GM19193 (cell line): ENCODE data around the gene SCLY.

Experiments used
- POLR2A ChIP-seq: IDR thresholded peaks from 4 replicates; pipeline ENCODE4 v1.6.1; 2011; ENCODE audit not compliant: insufficient read depth, insufficient read length; ENCODE audit errors: extremely low read depth

SCLY gene

DNA sequence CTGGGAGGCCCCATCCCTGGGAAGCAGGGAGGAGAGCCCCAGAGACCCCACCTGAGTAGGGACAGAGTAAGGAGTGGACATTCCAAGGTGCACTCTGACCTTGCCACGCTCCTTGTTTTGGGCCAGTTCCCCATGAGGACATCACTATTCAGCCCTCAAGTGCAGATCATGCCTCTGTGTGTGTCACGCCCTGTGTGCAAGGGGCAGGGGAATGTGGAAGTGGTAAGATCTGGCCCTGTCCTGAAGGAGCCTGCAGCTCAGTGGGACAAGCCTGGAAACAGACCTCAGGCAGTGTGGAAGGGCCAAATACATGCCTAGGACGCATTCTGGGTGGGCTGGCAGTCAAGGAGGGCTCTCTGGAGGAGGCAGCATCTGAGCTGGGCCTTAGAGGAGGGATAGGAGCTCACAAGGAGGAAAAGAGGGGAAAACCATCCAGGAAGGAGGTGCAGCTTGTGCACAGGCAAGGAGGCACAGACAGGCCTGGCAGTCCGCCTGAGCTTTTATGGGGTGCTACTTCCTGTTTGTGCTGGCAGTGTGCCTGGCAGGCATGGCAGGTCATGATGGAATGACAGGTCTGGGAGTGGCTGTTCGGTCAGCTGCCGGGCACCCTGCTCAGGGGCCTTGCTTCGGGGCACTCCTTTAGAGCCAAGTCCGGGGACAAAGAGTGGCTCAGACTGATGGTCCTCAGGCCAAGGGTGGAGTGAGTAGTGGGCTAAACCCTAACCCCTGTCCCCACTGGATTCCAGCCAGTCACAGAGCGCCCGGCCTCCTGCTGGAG is 80.9 kb downstream of the SCLY start:
- no peak for TF ChIP-seq POLR2A

DNA sequence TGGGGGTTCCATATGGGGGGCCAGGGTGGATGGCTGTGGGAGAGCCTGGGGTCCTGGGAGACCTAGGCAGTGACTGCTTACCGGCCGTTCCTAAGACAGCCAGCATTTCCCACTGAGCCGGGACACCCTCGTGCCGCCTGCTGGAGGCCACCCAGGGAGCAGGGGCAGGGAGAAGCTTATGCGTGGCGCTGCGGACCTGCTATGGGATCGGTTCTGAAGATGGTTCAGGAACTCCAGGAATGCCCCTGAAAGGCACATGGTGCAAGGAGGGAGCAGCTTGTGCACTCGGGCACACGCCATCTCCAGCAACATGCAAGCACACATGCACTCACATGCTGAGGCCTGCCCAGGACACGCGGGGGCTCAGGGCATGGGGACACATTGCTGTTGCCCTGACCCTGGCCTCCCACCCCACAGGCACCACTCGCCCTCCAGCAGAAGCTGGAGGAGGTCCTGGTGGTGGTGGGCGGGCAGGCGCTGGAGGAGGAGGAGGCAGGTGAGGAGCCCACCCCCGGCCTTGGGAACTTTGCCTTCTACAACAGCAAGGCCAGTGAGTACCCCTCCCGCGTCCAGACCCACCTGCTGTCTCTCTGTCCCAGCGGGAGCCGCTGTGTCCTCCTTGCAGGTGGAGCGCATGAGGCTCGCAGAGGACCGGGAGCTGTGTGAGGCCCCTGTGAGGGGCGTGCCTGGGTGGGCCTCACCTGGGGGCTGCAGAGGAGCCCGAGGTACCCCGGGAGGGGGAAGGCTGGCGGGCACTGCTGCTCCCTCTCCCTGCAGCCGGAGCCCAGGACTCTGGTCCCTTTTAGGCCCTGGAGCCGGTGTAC is 81.8 kb downstream of the SCLY start:
- no peak for TF ChIP-seq POLR2A

DNA sequence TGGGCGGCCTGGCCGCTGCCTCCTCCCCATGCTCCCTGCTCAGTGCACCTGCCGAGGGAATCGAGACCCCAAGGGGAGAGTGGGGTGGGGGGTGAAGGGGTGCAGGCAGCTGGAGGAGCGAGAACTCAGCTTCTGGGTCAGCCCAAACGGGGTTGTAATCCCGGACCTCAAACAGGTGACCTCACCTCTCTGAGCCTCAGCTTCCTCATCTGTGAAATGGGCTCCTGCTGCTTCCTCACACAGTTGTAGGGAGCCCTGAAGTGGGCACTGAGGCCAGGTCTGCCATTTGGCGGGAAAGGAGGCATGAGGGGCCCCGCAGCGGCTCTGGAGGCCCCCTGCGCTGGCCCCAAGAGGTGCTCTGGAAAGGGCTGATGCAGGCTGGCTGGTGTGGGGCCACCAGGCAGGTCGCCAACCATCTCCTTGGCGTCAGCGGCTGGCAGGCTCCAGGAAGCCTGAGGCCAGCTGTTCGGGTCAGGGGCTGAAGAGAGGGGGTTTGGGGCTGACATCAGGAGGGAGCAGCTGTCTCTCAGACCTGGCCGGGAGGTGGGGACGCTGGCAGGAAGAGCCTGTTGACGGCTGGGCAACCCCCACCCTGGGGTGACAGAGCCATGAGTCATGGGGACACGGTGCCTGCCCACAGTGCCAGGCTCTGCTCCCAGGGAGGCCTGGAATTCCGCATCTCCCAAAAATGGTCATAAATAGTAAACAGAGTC is 82.6 kb downstream of the SCLY start:
- TF ChIP-seq POLR2A = no peak

DNA sequence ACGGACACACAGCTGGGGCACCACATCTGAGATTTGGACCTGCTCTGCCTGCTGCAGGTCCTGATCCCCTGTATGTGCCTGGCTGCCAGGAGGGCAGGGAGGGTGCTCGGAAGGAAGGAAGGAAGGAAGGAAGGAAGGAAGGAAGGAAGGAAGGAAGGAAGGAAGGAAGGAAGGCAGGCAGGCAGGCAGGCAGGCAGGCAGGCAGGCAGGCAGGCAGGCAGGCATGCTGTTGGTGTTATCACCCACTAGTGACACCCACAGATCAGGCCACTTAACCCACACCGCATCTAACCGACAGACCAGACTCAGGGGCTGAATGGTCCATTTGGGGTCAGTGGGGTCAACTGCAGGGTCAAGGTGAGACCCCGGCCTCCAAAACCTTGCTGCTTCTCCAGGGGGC is 83.5 kb downstream of the SCLY start:
- TF ChIP-seq POLR2A = no peak

- no peak for TF ChIP-seq POLR2A
Measured at GRCh38 chr2:238145046-238145445, 84.2 kb downstream of the SCLY start.

- TF ChIP-seq POLR2A = no peak
Measured at GRCh38 chr2:238145851-238146250, 85.0 kb downstream of the SCLY start.

GRCh38 chr2:238146884-238147544 is 86.2 kb downstream of the SCLY start:
- TF ChIP-seq POLR2A = no peak

DNA sequence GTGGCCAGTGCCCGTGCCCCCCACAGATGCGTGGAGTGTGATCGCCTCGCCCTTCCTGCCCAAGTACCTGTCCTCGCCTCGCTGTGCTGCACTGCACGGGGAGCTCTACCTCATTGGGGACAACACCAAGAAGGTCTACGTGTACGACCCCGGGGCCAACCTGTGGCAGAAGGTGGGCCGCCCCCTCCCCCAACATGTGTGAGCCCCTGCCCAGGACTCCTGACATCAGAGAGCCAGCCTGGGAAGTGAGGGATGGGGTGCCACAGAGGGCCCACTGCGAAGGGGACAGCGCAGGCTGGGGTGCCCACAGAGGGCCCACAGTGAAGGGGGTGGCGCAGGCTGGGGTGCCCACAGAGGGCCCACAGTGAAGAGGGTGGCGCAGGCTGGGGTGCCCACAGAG is 88.2 kb downstream of the SCLY start:
- no peak for TF ChIP-seq POLR2A
